GM19099 (cell line): ENCODE results near the gene COX6B1.
A peak's percentile ranks its signal among the peaks of the same experiment; 100 is the strongest.

Experiments used
- POLR2A ChIP-seq: IDR thresholded peaks from 3 replicates; pipeline ENCODE4 v1.6.1; 2011; ENCODE audit warnings: low read depth; ENCODE audit not compliant: insufficient read length; ENCODE audit errors: extremely low read depth

COX6B1 gene

DNA sequence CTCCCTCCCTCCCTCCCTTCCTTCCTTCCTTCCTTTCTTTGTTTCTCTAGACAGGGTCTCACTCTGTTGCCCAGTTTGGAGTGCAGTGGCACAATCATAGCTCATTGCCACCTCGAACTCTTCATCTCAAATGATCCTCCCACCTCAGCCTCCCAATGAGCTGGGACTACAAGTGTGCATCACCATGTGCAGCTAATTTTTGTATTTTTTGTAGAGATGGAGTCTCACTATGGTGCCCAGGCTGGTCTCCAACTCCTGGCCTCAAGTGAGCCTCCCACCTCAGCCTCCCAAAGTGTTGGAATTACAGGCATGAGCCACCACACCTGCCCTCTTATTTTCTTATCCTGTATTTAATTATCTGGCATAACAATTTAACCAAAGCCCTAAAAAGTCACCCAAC is 22.6 kb downstream of the COX6B1 start:
- TF ChIP-seq POLR2A, result no peak

DNA sequence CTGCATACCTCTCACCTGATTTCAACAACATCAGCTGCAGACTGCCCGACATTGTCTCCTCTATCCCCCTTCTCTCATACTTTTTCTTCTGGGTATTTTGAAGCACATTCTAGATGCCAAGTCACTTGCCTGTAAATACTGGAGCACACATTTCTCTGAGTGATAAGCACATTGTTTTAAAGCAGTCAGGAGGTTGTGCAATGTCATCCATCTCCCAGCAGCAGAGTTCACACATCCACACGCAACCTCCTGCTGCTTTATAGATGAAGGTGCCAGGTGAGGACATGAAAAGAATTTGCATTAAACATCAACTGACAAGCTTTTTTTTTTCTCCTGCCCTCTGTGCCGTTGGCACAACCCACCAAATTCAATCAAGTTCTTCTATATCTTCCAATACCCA is 23.7 kb downstream of the COX6B1 start:
- TF ChIP-seq POLR2A, result no peak

DNA sequence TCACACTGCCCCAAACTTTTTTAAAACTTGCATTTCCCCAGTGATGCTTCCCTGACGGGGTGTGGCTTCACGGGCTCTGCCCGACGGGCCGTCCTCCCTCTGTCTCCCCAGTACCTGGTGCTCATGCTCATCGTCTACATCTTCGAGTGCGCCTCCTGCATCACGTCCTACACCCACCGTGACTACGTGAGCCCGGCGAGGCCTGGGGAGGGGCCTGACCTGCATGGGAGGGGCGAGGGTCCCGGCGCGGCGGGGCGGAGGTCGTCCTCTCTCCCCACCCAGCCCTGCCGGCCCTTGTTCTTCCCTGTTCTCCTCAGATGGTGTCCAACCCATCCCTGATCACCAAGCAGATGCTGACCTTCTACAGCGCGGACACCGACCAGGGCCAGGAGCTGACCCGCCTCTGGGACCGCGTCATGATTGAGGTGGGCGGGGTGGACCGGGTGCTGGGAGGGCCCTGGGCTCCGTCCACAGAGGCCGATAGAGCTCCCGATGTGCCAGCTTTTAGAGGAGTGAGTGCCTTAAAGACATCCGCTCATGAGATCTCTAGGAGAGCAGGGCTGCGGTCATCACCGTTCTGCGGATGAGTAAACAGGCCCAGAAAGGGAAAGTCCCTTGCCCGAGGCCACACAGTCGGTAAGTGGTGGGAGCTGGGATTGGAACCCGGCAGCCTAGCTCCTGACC is 25.1 kb downstream of the COX6B1 start:
- TF ChIP-seq POLR2A, result no peak

DNA sequence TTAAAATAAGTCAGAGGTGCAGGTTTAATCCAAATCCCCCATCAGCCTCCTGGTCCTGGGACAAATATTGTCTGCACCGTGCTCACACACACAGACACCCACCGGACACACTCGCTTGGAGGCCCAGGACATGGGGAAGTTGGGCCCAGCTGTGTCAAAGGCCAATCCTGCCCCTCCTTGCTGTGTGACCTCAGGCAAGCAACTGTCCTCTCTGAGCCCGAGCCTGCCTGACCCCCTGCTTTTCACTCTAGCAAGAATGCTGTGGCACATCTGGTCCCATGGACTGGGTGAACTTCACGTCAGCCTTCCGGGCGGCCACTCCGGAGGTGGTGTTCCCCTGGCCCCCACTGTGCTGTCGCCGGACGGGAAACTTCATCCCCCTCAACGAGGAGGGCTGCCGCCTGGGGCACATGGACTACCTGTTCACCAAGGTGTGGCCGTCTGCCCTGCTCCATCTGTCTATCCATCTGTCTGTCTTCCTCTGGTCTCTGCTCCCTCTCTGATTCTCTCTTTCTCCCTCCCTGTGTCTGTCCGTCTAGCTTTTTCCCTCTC is 27.5 kb downstream of the COX6B1 start:
- no peak for TF ChIP-seq POLR2A

DNA sequence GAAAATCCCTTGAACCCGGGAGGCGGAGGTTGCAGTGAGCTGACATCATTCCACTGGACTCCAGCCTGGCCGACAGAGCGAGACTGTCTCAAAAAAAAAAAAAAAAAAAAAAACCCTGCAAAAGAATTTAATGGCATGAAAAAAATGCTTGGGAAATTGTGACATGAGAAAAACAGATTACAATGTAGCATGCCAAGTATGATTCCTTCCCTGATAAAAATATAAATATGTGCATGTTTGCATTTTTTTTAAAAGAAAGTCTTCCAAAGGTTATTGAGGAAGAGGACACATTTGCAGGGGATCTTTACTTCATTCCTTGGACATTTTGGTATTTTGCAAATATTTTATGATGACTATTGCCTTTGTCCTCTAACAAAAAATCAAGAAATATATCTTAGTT is 41.7 kb downstream of the COX6B1 start:
- TF ChIP-seq POLR2A, result no peak

DNA sequence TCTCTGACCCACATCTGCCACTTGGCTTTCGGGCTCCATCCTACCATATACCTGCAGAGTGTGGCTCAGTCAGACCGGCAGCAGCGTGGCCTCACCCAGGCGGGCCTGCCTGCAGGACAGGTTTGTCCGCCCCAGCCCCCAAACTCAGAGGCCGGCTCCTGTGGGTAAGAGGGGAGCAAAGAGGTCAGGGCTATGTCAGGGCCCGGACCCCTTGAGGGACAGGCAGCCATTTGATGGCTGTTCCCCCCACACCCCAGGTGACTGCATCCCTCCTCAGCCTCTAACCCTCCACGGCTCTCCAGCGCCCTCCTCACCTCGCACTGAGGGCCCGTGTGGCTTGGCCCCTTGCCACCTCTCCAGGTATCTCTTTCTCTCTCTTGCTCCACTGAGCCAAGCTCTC is 43.9 kb downstream of the COX6B1 start:
- no peak for TF ChIP-seq POLR2A

DNA sequence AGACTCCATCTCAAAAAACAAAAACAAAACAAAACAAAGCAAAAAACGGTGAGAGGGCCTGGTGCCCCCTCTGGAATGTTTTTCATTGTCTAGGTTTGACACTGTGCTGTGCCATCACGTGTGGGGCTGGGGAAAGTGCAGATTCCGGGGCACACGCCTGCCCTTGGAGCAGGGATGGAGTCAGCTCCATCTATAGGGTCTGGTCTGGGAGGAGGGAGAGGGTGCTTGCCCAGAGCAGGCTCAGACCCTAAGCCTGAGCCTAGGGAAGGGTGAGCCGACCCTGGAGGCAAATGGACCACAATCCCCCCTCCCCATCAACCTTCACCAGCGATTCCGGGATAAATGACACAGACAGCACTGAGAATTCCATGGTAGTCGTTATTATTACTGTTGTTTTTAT is 45.3 kb downstream of the COX6B1 start:
- TF ChIP-seq POLR2A, result no peak

DNA sequence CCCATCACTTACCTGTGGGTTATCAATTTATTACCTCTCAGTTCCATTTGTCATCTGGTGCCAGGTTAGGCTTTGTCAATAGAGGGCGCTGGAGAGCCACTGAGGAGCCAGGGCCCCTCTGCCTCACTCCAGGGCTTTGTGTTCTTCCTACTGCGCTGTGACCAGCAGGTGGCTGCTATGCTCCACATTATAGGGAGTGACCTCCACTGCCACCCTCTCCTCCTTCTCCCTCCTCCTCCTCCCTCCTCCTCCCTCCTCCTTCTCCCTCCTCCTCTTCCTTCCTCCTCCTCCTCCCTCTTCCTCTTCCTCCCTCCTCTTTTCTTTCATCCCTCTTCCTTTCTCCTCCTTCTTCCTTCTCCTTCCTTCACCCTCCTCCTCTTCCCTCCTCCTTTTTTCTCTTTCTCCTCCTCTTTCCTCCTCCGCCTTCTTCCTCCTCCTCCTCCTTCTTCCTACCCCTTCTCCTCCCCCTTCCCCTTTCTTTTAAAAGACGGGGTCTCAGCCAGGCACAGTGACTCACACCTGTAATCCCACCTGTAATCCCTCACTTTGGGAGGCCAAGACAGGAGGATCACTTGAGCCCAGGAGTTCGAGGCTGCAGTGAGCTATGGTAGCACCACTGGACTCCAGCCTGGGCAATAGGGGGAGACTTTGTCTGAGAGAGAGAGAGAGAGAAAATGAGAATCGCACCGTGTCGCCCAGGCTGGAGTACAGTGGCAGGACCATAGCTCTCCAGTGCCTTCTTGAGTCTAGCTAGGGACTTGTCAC is 45.9 kb downstream of the COX6B1 start:
- TF ChIP-seq POLR2A, result no peak

DNA sequence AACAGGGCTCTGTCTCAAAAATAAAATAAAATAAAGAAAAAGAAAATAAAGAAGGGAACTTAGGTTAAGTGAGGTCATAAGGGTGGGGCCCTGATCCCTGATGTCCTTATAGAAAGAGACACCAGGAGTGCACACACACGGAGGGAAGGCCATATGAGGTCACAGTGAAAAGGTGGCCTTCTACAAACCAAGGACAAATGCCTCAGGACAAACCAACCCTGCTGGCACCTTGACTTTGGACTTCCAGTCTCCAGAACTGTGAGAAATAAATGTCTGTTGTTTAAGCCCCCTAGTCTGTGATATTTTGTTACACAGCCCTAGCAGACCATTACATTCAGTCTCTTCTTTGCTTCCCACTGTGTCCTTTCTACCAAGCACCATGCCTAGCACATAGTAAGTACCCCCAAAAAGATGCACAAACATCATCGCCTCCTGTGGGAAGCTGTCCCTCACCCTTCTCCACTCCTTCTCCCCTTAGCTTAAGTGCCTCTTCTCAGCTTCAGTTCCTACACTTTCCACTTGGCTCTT is 47.8 kb downstream of the COX6B1 start:
- no peak for TF ChIP-seq POLR2A

DNA sequence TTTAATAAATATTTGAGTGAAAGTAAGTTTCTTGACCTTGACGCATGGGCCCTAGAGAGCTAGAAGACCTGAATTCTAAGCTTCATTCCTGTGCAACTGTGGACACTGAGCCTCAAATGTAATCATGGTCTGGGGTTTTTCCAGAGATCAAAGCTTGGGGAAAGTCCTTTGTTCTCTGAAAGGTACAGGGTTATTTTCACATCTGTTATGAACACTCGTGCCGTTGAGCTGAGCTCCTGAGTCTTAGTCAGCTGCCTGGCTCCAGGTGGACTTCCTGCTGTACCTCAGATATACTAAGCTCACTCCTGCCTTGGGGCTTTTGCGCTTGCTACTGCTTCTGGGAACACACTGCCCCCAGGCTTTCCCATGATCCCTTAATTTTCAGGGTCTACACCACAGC is 48.7 kb downstream of the COX6B1 start:
- TF ChIP-seq POLR2A, result no peak

DNA sequence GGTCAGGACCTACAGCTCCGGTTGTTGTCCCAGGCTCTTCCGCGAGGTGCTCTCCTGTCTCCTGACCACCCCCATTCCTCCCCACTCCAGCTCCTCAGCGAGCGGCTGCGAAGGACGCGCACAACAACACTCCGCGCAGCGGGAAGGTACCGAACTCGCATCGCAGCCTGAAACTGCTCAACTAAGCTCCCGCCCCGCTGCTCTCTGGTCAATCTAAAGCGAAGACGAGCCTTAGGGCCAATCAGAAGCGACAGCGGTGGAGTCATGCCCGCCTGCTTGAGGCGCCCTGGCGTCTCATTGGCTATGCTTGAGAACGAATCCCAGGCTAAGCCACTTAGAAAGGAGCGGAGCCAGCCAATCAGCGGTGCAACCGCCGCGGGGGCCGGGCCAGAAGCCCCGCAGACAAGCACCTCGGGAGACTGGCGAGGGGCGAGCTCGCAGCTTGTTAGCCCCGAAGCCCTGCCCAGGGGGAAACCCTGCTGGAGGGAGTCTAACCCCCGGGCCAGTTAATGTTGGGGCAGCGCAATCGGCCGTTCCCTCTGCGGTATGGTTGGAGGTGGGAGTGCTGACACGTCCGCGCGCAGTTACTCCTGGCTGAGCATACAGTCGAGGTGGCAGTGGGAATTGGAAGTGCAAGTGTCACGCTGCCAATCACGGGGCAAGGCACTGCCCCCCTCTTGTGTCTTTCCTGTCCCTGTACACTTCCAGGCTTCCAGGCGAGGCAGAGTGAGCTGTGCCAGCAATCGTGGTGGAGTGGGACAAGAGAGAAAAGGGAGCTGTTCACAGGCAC is 54.3 kb downstream of the COX6B1 start:
- peak; percentile 74 for TF ChIP-seq POLR2A

DNA sequence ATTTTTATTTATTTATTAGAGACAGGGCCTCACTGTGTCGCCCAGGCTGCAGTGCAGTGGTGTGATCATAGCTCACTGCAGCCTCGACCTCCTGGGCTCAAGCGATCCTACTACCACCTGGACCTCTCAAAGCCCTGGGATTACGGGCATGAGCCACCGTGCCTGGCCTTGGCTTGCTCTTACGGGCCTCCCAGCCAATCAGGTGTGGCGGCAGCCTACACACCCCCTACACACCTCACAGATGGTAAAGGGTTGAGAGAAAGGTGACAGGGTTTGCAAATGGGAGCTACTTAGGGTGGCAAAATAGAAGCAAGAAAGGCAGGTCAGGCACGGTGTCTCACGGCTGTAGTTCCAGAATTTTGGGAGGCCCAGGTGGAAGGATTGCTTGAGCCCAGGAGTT is 55.2 kb downstream of the COX6B1 start:
- no peak for TF ChIP-seq POLR2A

DNA sequence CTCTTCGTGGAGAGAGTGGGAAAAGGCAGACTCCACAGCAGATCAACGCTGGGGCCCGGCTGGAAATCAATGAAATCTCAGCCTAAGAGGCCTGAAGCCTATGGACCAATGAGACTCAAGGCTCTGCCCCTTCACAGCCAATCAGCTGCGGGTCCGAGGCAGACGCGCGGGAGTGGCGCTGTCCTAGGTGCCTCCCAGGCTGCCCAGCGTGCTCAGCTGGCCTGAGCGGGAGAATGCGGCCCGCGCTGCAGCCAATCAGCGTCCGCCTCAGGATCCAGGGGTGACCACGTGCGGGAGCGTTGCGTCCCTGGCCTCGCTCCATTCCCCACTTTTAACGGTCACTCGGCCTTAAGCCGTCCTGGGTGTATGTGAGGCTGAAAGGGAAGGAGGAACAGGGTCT is 56.1 kb downstream of the COX6B1 start, which contains the start of gene ZBTB32:
Gene ZBTB32, plus strand, starts transcription at position 341 of the 400 bp plus-strand sequence. CDS start 10,069 bp downstream, outside the sequence.
- TF ChIP-seq POLR2A, result no peak
